Dermis microvascular lymphatic vessel endothelial cell (primary cell): Measurements from ENCODE around the gene MX2. TPM values are rescaled to one million over a fixed set of nuclear protein-coding genes. Genes with fewer than 3 reads are reported as not detected.
"Not testable (repeated sequence)": the region's sequence is repeated elsewhere in the genome, so short reads cannot be mapped to it uniquely, and the experiment has no call there.

Experiments used
- DNase-seq, 2 donors: peaks; one replicate each; pipeline versions ENCODE4 v3.0.0 to v3.0.0-alpha.2; 2010; ENCODE audit warnings: low read depth in 2 of 2
- total RNA-seq: library from RNA; depleted of rRNA; stranded (reverse); fragments of >200 nt; gene quantifications from 2 replicates; pipeline ENCODE4 v1.2.1, GENCODE V29; 2014

MX2 gene
- total RNA-seq, 1 donor from 2014 or later, result 0.39 TPM

DNA sequence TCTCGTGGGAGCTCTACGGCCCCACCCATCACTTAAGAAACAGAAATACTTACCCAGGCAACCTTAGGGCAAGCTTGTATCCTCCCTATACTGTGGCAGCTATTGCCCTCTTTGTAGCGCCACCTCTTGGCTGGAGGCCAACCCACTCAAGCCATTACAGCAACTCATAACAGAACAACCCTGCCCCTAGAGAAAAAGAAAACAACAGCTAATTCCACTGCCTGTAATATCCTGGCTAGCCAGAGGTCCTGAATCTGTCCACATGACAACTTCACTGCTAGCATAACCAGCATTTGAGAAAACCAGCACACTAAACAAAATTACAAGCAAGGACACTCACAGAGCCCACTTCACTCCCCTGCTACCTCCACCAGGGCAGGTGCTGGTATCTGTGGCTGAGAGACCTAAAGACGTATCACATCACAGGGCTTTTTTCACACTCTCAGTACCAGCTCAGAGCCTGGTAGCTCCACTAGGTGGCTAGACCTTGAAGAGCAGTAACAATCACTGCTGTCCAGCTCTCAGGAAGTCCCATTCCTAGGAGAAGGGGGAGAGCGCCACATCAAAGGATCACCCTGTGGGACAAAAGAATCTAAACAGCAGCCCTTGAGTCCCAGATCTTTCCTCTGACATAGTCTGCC is 49.7 kb downstream of the MX2 start:
- peak in 1 of 2 donors; percentile 9 for DNase-seq

DNA sequence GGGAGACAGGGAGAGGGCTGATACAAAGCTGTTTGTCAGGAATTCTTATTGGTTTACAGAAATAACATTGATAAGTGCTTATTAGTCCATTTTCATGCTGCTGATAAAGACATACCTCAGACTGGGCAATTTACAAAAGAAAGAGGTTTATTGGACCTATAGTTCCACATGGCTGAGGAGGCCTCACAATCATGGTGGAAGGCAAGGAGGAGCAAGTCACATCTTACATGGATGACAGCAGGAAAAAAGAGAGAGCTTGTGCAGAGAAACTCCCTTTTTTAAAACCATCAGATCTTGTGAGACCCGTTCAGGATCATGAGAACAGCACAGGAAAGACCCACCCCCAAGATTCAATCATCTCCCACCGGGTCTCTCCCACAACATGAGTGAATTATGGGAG is 55.7 kb downstream of the MX2 start:
- not testable (repeated sequence) for DNase-seq

DNA sequence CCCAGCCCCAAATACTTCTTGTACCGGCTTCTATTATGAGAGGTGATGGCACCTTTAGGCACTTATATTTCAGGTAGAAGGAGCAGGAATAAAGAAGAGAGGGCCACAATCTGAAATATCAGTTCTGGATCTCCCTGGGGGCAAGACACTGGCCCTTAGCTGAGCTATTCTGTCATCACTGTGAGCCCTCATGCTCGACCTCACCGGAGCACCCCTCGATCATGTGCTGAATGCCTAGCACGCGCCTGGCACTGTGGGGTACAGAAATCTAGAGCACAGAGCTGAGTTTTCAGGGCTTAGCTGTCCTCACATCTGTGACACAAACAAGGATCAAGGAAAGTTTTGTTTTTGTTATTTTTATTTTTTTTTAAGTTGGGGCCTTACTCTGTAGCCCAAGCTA is 56.6 kb downstream of the MX2 start:
- no peak for DNase-seq

DNA sequence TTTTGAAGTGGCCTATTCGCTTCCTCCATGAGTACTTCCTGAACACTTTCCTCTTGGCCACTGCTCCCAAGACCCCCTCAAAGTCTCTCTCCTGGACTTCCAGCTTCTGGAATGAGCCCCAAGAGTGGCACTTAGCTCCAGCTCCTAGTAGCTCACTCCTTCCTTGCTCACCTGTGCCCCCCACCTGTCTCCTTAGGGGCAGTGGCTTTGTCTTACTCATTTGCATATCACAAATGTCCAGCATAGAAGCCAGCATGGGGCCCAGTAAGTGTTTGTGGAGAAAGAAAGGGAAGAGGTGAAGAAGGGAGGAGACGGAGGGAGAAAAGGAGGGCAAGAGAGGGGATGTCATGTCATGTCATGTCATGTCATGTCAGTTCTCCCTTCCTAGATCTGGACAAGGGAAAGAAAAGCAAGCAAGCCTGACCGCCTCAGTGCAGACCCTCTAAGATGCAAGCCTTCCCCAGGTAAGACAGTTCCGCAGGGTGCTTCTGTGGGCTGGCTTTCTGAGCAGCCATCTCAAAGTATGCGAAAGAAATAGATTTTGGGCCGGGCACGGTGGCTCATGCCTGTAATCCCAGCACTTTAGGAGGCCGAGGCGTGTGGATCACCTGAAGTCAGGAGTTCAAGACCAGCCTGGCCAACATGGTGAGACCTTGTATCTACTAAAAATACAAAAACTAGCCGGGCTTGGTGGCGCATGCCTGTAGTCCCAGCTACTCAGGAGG is 57.3 kb downstream of the MX2 start:
- DNase-seq, result no peak

DNA sequence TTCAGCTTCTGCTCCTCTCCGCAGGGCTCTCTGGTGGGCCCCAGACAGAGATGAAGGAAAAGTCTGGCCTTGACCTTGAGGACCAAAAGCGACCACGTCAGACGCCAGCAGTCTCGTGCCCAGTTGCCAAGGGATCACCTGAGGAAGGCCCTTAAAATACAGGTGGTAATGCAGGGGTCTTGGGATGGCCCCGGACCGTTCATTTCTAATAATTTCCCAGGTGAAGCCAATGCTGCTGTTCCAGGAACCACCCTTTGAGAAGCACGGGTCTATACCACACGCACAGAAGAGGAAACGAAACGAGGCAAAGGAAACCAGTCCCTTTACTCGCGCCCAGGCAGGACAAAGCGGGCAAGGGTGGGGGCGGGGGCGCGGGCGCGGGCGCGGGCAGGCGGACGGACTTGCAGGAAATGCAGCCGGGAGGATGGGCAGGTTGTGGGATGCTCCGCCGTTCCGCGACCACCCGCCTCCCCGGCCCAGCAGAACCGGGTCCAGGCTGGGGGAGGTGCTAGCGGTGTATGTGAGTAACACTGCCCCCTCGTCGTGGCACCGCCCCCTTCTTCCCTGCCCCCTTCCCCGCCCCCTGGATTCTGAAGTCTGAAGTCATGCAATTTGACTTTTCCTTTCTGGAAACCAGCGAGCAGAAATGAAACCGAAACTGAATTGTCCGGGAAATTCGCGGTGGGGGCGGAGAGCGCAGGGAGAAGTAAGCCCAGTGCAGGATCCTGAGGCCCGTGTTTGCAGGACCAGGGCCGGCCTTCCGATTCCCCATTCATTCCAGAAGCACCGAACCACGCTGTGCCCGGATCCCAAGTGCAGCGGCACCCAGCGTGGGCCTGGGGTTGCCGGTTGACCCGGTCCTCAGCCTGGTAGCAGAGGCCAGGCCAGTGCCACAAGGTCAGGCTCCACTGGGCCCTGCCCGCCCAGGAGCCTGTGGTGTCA is 58.4 kb downstream of the MX2 start:
- DNase-seq, result peak; percentile 58 to 78

- DNase-seq, result not testable (repeated sequence)
Measured at GRCh38 chr21:41420998-41421397, 59.2 kb downstream of the MX2 start.

DNA sequence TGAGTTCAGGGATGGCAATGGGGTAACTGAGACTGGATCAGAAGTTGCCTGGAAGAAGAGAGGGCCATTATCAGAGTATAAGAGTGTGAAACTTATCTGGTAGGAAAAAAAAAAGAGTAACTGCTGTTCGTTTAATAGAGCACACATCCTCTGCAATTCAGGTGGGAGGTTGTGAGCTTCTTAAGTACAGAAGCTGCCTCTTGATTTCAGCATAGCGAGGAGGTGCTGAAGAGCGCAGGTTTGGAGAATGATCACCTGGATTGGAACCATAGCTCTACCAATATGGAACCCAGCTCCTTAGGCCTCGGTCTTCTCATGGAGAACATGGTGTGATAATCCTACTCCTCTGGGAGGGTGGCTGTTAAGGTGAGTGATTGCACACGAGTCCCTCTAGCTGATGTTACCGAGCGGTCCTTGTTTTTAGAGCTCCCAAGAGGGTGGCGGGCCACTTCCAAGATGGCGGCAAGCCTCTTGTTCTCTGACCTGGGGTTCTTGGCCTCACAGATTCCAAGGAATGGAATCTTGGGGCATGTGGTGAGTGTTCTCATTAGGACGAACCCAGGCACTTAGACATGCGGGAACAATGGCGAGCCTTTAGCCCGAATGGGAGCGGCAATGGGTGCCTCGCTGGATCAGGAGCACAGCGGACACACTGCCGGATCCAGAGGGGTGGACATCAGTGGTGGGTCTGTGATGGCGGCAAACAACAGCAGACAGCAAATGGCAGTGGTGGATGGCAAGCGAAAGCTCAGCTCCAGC is 60.9 kb downstream of the MX2 start:
- DNase-seq, result no peak

DNA sequence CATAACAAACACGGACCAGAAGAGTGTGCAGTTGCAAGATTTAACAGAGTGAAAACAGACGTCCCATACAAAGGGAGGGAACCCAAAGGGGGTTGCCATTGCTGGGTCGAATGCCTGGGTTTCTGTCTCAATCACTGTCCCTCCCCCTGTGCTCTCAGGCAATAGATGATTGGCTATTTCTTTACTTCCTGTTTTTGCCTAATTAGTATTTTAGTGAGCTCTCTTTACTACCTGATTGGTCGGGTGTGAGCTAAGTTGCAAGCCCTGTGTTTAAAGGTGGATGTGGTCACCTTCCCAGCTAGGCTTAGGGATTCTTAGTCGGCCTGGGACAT is 61.4 kb downstream of the MX2 start:
- DNase-seq, result not testable (repeated sequence)

DNA sequence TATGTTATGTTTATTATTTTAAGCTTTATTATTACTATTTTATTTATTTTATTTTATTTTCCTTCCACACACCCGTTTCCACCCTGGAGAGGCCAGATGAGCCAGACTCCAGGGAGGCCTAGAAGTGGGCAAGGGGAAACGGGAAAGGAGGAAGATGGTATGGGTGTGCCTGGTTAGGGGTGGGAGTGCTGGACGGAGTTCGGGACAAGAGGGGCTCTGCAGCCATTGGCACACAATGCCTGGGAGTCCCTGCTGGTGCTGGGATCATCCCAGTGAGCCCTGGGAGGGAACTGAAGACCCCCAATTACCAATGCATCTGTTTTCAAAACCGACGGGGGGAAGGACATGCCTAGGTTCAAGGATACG is 63.7 kb downstream of the MX2 start:
- no peak for DNase-seq

- DNase-seq, result peak in 1 of 2 donors; percentile 31
Measured at GRCh38 chr21:41425954-41426675, 64.3 kb downstream of the MX2 start, which contains the start of gene MX1. Gene MX1, plus strand, starts transcription at chr21:41426239. Its CDS starts 5,832 bp downstream, at chr21:41432071.

- no peak for DNase-seq
Measured at GRCh38 chr21:41426676-41427404, 65.0 kb downstream of the MX2 start.

GRCh38 chr21:41427556-41427955 is 65.7 kb downstream of the MX2 start:
- DNase-seq, result no peak

DNA sequence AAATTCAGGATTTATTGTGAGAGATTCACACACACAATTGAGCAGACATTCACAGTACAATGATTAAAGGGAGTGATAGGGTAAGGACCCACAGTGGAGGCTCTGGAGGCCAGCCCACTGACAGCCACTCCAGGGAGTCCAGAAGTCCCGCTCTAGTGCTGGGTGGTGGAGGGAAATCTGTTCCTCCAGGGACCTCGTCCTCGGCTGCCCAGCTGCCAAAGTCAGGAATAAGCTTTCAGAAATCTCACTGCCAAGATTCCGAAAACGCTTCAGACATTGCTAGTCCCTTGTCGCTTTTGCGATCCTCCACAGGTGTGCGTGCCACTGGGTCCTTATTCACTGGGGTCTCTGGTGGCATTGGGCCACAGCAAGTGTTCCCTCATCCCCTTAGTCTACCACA is 66.5 kb downstream of the MX2 start:
- no peak for DNase-seq

GRCh38 chr21:41428847-41429246 is 67.0 kb downstream of the MX2 start:
- no peak for DNase-seq

DNA sequence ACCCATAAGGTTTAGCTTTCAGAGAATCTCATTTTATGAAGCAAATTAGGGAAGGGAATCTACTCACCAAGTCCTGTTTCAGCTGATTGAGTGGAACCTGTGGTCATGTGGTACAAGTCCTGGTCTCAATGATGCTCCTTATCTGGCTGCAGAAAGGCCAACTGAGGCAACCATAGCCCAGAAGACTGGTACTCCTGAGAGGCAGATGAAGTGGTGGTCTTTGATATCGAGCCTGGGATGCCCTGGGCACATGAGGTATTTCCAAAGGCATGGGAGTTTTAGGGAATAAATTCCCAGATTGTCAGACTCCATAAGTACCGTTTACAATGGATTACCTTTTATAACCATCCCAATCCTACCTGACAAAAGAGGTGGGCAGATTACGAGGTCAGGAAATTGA is 67.5 kb downstream of the MX2 start:
- DNase-seq, result no peak

GRCh38 chr21:41429925-41430491 is 68.2 kb downstream of the MX2 start:
- DNase-seq, result no peak

DNA sequence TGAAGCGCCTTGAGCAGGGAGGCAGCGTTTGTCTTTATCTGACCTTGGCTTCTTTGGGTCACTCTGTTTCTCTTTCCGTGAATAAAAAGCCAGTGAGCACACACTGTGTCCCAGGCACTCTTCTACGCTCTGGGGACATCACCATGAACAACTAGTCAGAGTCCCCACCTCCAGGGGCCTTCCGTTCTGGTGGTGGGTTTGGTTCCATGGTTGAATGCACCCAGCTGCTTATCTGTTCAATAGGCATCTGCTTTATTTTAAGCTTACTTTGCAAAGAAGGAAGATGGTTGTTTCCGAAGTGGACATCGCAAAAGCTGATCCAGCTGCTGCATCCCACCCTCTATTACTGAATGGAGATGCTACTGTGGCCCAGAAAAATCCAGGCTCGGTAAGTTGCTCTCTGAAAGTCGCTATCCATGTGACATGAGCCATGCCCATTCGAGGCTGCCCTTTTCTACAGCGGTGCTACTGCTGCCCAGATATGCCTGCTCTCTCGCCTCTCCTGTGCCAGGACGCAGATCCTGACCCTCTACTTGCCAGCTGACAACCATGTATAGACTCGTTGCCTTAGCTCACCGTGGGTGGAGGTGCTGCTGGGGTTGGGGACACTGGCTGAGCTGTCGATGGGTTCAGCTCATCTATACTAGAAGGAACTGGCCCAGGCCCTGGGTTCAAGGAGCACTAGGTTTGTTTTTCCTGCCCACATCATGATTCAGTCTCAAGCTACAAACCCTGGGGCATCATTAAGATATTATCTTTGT is 70.1 kb downstream of the MX2 start:
- no peak for DNase-seq

DNA sequence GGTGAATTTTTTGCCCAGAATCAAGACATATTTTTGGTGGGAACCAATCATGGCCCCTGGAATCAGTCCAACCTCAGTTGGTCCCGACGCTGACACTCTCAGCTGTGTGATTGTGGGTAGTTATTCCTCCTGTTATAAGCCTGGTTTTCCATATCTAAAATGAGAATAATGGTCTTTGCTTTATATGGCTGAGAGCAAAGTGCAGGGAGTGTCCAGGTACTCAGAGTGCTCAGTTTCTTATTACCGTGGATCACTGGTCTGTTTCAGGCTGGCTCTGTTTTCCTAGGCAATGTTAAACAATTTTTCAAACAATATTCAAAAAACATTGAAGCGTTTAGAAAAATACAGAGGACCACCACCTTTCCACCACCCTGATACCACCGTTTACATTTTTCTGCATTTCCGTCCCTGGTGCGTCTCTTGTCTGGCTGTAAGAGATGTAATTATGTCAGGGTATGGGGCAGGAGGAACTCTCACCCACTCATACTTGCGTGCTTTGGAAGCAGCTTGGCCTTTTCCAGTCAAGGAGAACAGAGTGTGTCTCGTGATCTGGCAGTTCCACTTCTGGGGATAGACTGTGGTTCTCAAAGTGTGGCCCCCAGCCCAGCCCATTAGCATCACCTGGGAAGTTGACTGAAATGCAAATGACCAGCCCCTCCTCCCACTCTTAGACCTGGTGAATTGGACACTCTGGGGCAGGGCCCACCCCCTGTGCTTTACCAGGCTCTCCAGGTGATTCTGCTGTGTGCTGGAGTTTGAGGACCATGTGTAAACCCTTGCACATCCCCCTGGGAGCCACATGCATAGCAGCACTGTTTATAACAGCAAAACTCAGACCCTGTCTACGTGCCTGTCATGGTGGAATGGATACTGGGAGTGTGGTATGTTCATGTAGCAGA is 71.0 kb downstream of the MX2 start:
- no peak for DNase-seq
